Measurements from ENCODE around the gene NAA35.
"Not testable (repeated sequence)": the region's sequence is repeated elsewhere in the genome, so short reads cannot be mapped to it uniquely, and the experiment has no call there.

The NAA35 gene

GRCh38 chr9:85925493-85925892 is 15.5 kb upstream of the NAA35 start:
- DNase-seq (ENCODE audit: low read depth, low spot score): no peak
- in situ Hi-C loops (cut with HindIII; ENCODE audit: low sequenced_read_pairs): no loop called here
- no peak overlapping the region for H3K4me3 ChIP-seq (ENCODE audit: low read depth, low read length)
- no peak for TF ChIP-seq CTCF (IDR thresholded peaks at IDR 0.05; ENCODE audit: low read depth, low read length)

- in situ Hi-C loops (cut with HindIII; ENCODE audit: low sequenced_read_pairs): no loop called here
- no peak for TF ChIP-seq CTCF (IDR thresholded peaks at IDR 0.05; ENCODE audit: low read depth, low read length)
- DNase-seq (ENCODE audit: low read depth, low spot score): no peak
- no peak overlapping the region for H3K4me3 ChIP-seq (ENCODE audit: low read depth, low read length)
Measured at GRCh38 chr9:85927076-85927475, 13.9 kb upstream of the NAA35 start.

GRCh38 chr9:85931495-85931894 is 9.5 kb upstream of the NAA35 start:
- no peak overlapping the region for H3K4me3 ChIP-seq (ENCODE audit: low read depth, low read length)
- no peak for DNase-seq (ENCODE audit: low read depth, low spot score)
- TF ChIP-seq CTCF (IDR thresholded peaks at IDR 0.05; ENCODE audit: low read depth, low read length): no peak
- in situ Hi-C loops (cut with HindIII; ENCODE audit: low sequenced_read_pairs): no loop called here

- H3K4me3 ChIP-seq (ENCODE audit: low read depth, low read length); in situ Hi-C loops (cut with HindIII; ENCODE audit: low sequenced_read_pairs); DNase-seq (ENCODE audit: low read depth, low spot score): not testable (repeated sequence)
Measured at GRCh38 chr9:85935950-85936349, 5.0 kb upstream of the NAA35 start.

GRCh38 chr9:85940275-85940831 is 593 bp upstream of the NAA35 start:
- no peak for TF ChIP-seq CTCF (IDR thresholded peaks at IDR 0.05; ENCODE audit: low read depth, low read length)
- H3K4me3 ChIP-seq (ENCODE audit: low read depth, low read length): peak overlapping the region; percentile 78
- in situ Hi-C loops (cut with HindIII; ENCODE audit: low sequenced_read_pairs): no loop called here
- no peak for DNase-seq (ENCODE audit: low read depth, low spot score)

GRCh38 chr9:85941622-85941940 is 635 bp downstream of the NAA35 start:
- in situ Hi-C loops (cut with HindIII; ENCODE audit: low sequenced_read_pairs): no loop called here
- TF ChIP-seq CTCF (IDR thresholded peaks at IDR 0.05; ENCODE audit: low read depth, low read length): no peak
- DNase-seq (ENCODE audit: low read depth, low spot score): peak; percentile 9
- peak overlapping the region; percentile 78 for H3K4me3 ChIP-seq (ENCODE audit: low read depth, low read length)

- TF ChIP-seq CTCF (IDR thresholded peaks at IDR 0.05; ENCODE audit: low read depth, low read length): no peak
- peak overlapping the region; percentile 78 for H3K4me3 ChIP-seq (ENCODE audit: low read depth, low read length)
- in situ Hi-C loops (cut with HindIII; ENCODE audit: low sequenced_read_pairs): no loop called here
- peak; percentile 7 for DNase-seq (ENCODE audit: low read depth, low spot score)
Measured at GRCh38 chr9:85941966-85942912, 1.3 kb downstream of the NAA35 start.
